ENCODE measurements around the gene NDUFAF2.

- TF ChIP-seq, protein P1, sequence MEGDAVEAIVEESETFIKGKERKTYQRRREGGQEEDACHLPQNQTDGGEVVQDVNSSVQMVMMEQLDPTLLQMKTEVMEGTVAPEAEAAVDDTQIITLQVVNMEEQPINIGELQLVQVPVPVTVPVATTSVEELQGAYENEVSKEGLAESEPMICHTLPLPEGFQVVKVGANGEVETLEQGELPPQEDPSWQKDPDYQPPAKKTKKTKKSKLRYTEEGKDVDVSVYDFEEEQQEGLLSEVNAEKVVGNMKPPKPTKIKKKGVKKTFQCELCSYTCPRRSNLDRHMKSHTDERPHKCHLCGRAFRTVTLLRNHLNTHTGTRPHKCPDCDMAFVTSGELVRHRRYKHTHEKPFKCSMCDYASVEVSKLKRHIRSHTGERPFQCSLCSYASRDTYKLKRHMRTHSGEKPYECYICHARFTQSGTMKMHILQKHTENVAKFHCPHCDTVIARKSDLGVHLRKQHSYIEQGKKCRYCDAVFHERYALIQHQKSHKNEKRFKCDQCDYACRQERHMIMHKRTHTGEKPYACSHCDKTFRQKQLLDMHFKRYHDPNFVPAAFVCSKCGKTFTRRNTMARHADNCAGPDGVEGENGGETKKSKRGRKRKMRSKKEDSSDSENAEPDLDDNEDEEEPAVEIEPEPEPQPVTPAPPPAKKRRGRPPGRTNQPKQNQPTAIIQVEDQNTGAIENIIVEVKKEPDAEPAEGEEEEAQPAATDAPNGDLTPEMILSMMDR (IDR thresholded peaks at IDR 0.05; ENCODE audit: borderline replicate concordance, extremely low read depth, low read length, poor library complexity, severe bottlenecking) = no peak
- no peak for TF ChIP-seq EZH2 (IDR thresholded peaks at IDR 0.05; ENCODE audit: borderline replicate concordance, low read depth, low read length, severe bottlenecking)
Measured at GRCh38 chr5:61048534-61048933, 103.5 kb downstream of the NDUFAF2 start.
